NCI-H1694 treated with DMSO at 0.1 percent for 48 hours (cell line): Measurements from ENCODE around the gene GPR87.

Experiments used
- DNase-seq: peaks from one replicate; lab custom pipeline; 2025; lab: John Stamatoyannopoulos, UW

Gene GPR87

GRCh38 chr3:151316267-151316991 lies at the start of gene GPR87:
Gene GPR87 (minus strand): TSS chr3:151316820. CDS start chr3:151300100, 16,720 bp downstream.
- DNase-seq = no peak

- DNase-seq = no peak
Measured at GRCh38 chr3:151362751-151363174, 46.1 kb upstream of the GPR87 start.

GRCh38 chr3:151357463-151357850 lies 40.8 kb upstream of the GPR87 start:
- DNase-seq = no peak

- no peak for DNase-seq
Measured at GRCh38 chr3:151356794-151357462, 40.3 kb upstream of the GPR87 start.

GRCh38 chr3:151351648-151352047 lies 35.0 kb upstream of the GPR87 start:
- no peak for DNase-seq

- DNase-seq = no peak
Measured at GRCh38 chr3:151351219-151351618, 34.6 kb upstream of the GPR87 start.

- no peak for DNase-seq
Measured at GRCh38 chr3:151350656-151351055, 34.0 kb upstream of the GPR87 start.

- DNase-seq = no peak
Measured at GRCh38 chr3:151347432-151347831, 30.8 kb upstream of the GPR87 start.

GRCh38 chr3:151346292-151346691 lies 29.7 kb upstream of the GPR87 start:
- no peak for DNase-seq

- no peak for DNase-seq
Measured at GRCh38 chr3:151345859-151346258, 29.2 kb upstream of the GPR87 start.

GRCh38 chr3:151331696-151332095 lies 15.1 kb upstream of the GPR87 start:
- DNase-seq = no peak

- DNase-seq = no peak
Measured at GRCh38 chr3:151330899-151331298, 14.3 kb upstream of the GPR87 start.

GRCh38 chr3:151330379-151330778 lies 13.8 kb upstream of the GPR87 start:
- DNase-seq = no peak

- no peak for DNase-seq
Measured at GRCh38 chr3:151329363-151329762, 12.7 kb upstream of the GPR87 start, which contains the start of gene P2RY13. Gene P2RY13 (minus strand): TSS chr3:151329549. CDS start chr3:151329528, 21 bp downstream.

GRCh38 chr3:151328298-151328995 lies 11.8 kb upstream of the GPR87 start:
- no peak for DNase-seq

- peak; percentile 21 for DNase-seq
Measured at GRCh38 chr3:151327571-151328198, 11.1 kb upstream of the GPR87 start.

- DNase-seq = no peak
Measured at GRCh38 chr3:151322511-151322910, 5.9 kb upstream of the GPR87 start.

- DNase-seq = no peak
Measured at GRCh38 chr3:151321526-151321925, 4.9 kb upstream of the GPR87 start.

- DNase-seq = no peak
Measured at GRCh38 chr3:151320131-151320530, 3.5 kb upstream of the GPR87 start.

GRCh38 chr3:151319628-151320027 lies 3.0 kb upstream of the GPR87 start:
- no peak for DNase-seq

- no peak for DNase-seq
Measured at GRCh38 chr3:151318991-151319390, 2.4 kb upstream of the GPR87 start.

- no peak for DNase-seq
Measured at GRCh38 chr3:151318313-151318712, 1.7 kb upstream of the GPR87 start.
